ENCODE data around the gene ZBTB42.

DNA sequence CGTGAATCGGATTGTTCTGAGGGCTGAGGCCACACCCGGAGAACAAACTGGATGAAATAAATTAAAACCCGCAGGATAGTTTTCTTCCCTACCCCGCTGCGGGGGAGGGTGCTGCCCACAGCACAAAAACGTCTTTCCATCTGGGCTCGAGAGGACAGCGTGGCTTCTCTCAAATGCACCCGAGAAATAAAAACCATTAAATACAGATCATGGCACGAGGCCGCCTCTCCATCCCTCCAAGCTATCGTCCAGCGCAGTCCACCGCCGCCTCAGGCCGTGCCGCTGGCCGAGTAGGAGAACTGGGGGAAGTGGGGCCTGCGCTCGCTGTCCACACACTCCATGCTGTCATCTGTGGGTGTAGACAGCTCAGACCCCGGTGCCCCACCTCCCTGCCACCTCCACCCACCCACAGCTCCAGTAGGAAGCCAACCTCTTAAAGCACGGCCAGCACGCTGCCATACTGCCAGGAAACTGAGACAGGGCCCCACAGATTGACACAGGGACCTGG lies 30.8 kb upstream of the ZBTB42 start:
- TF ChIP-seq, protein P1, sequence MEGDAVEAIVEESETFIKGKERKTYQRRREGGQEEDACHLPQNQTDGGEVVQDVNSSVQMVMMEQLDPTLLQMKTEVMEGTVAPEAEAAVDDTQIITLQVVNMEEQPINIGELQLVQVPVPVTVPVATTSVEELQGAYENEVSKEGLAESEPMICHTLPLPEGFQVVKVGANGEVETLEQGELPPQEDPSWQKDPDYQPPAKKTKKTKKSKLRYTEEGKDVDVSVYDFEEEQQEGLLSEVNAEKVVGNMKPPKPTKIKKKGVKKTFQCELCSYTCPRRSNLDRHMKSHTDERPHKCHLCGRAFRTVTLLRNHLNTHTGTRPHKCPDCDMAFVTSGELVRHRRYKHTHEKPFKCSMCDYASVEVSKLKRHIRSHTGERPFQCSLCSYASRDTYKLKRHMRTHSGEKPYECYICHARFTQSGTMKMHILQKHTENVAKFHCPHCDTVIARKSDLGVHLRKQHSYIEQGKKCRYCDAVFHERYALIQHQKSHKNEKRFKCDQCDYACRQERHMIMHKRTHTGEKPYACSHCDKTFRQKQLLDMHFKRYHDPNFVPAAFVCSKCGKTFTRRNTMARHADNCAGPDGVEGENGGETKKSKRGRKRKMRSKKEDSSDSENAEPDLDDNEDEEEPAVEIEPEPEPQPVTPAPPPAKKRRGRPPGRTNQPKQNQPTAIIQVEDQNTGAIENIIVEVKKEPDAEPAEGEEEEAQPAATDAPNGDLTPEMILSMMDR (conservative IDR thresholded peaks at IDR 0.05 in 1 of 2, IDR thresholded peaks at IDR 0.05 in 1 of 2; ENCODE audit: extremely low read depth in 1 of 2, insufficient read depth in 1 of 2, low read depth in 1 of 2, low read length in 2 of 2): no peak
- TF ChIP-seq EZH2 (IDR thresholded peaks at IDR 0.05; ENCODE audit: borderline replicate concordance, low read length): no peak
